Right atrium auricular region (tissue), 2 donors: Measurements from ENCODE around the gene DISC1. TPM values are rescaled to one million over a fixed set of nuclear protein-coding genes. Genes with fewer than 3 reads are reported as not detected.

ENCODE experiments used
- DNase-seq: peaks from one replicate; pipeline ENCODE4 v3.0.0-alpha.2; 2019; ENCODE audit warnings: low spot score
- H3K27ac ChIP-seq, 2 donors: fragments of 200-600 bp; sonication (generic); 1 replicate in 1 of 2; 2 replicates in 1 of 2; pipeline ENCODE4 v1.5.1; 2016 to 2019
- H3K27me3 ChIP-seq, 2 donors: fragments of 200-600 bp; sonication (generic); one replicate each; pipeline versions ENCODE4 v1.5.1 to v1.6.0; 2017 to 2019
- H3K36me3 ChIP-seq: fragments of 200-600 bp; sonication (generic); one replicate; pipeline ENCODE4 v1.5.1; 2016
- H3K4me1 ChIP-seq, 2 donors: fragments of 200-600 bp; sonication (generic); one replicate each; pipeline versions ENCODE4 v1.5.1 to v1.6.0; 2017 to 2019
- H3K4me3 ChIP-seq, 2 donors: fragments of 200-600 bp; sonication (generic); 1 replicate in 1 of 2; 2 replicates in 1 of 2; pipeline ENCODE4 v1.5.1; 2017 to 2019; ENCODE audit warnings: mild to moderate bottlenecking in 1 of 2, moderate library complexity in 1 of 2
- H3K9me3 ChIP-seq, 2 donors: fragments of 200-600 bp; sonication (generic); one replicate each; pipeline ENCODE4 v1.5.1; 2019
- total RNA-seq, 2 donors: library from RNA; depleted of rRNA; stranded (reverse); fragments of >200 nt; gene quantifications; one replicate each; pipeline ENCODE4 v1.1.0, GENCODE V29; 2016
- TF ChIP-seq, protein P1 (sequence below), 2 donors: fragments of 200-600 bp; sonication (generic); IDR thresholded peaks; one replicate each; pipeline ENCODE4 v1.5.1; 2019; ENCODE audit warnings: antibody characterized with exemption in 2 of 2

DISC1 gene
- total RNA-seq, 2 donors from 2014 or later = 1.8 to 5.3 TPM

DNA sequence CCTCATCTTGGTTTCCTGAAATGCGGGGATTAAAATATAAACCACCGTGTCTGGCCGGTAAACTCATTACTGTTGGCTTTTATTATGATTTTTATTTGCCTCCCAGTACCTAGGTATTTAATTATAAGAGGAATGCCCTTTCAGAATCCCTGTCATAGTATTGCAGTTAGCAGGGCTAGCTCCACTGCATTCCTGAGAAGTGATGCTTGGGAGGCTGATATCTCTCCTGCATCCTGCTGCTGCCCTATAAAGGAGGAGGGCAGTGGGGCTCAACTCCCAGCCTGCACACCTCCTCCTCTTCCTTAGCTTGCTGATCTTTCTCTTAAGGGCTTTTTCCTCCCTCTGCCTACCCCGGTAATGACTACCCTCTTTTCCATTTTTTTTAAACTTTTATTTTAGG lies 19.9 kb upstream of the DISC1 start:
- Histone ChIP-seq H3K36me3 (no peaks in the 10 kb centered on the region), H3K4me3 (no peak overlapping the region), H3K4me1 (peaks cover 0 to 14% of the 10 kb centered on the region in 2 donors), H3K27ac (no peak overlapping the region), H3K9me3 (no peaks in the 10 kb centered on the region), H3K27me3 (no peaks in the 10 kb centered on the region)
- TF ChIP-seq, protein P1, sequence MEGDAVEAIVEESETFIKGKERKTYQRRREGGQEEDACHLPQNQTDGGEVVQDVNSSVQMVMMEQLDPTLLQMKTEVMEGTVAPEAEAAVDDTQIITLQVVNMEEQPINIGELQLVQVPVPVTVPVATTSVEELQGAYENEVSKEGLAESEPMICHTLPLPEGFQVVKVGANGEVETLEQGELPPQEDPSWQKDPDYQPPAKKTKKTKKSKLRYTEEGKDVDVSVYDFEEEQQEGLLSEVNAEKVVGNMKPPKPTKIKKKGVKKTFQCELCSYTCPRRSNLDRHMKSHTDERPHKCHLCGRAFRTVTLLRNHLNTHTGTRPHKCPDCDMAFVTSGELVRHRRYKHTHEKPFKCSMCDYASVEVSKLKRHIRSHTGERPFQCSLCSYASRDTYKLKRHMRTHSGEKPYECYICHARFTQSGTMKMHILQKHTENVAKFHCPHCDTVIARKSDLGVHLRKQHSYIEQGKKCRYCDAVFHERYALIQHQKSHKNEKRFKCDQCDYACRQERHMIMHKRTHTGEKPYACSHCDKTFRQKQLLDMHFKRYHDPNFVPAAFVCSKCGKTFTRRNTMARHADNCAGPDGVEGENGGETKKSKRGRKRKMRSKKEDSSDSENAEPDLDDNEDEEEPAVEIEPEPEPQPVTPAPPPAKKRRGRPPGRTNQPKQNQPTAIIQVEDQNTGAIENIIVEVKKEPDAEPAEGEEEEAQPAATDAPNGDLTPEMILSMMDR (IDR thresholded peaks at IDR 0.05) = no peak
- DNase-seq = no peak

DNA sequence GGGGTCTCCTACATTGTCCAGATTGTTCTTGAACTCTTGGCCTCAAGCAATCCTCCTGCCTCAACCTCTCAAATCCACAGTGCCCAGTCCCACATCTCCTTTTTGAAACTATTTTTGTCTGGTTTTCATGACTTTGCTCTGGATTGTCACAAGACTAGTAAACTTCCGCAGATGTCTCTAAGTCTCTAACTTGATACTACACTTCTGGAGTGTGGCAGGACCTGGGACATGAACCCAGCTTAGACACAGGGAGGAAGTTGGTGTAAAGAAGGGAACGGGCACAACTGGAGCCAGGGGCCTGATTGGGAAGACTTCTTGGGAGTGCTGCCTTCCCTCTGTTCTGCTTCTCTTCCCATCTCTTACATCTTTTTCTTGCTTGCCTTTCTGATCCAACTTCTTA lies 16.2 kb upstream of the DISC1 start:
- Histone ChIP-seq H3K27me3 (no peaks in the 10 kb centered on the region), H3K27ac (no peak overlapping the region), H3K4me1 (no peaks in the 10 kb centered on the region), H3K36me3 (no peaks in the 10 kb centered on the region), H3K4me3 (no peak overlapping the region), H3K9me3 (no peaks in the 10 kb centered on the region)
- DNase-seq = no peak
- TF ChIP-seq, protein P1 (IDR thresholded peaks at IDR 0.05) = no peak

DNA sequence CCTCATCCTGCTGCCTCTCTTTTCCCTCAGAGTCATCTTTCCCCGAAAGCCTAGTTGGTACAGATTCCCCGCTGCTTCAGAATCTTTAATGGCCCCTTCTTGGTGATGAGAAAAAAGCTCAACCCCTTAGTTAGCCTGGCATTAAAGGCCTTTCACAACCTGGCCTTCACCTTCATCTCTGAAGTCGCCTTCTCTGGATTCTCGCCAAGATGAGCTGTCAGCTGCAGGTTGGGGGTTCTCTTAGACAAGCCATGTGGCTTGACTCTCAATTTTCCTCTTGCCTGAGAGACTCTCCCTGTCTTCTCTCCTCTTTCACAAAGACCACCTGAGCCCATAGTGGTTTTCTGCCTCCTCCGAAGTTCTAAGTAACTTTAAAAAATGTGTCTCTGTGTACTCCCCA lies 15.5 kb upstream of the DISC1 start:
- no peaks in the 10 kb centered on the region for H3K27me3 ChIP-seq
- H3K4me1 ChIP-seq = no peaks in the 10 kb centered on the region
- TF ChIP-seq, protein P1 (IDR thresholded peaks at IDR 0.05) = no peak
- no peak overlapping the region for H3K4me3 ChIP-seq
- DNase-seq = no peak
- H3K9me3 ChIP-seq = no peaks in the 10 kb centered on the region
- no peaks in the 10 kb centered on the region for H3K36me3 ChIP-seq
- H3K27ac ChIP-seq = no peak overlapping the region

DNA sequence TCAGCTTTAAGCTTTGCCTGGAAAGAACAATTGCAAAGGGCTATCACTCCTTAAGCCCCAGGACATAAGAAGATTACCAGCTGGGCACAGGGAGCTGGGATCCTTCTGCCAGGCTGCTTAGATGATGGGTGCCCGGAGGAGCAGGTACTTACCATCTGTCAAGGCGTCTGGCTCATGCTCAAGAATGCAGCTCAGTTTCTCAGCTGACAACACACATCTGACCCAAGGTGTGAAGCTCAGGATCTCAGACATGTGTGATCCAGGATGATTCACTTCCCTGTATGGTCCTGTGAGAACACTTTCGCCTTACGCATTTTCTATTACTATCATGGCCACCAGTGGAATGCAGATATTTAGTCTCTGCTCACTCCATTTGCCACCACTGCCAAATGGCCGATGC lies 14.7 kb upstream of the DISC1 start:
- no peak for DNase-seq
- no peaks in the 10 kb centered on the region for H3K9me3 ChIP-seq
- no peak overlapping the region for H3K27ac ChIP-seq
- no peaks in the 10 kb centered on the region for H3K4me1 ChIP-seq
- TF ChIP-seq, protein P1 (IDR thresholded peaks at IDR 0.05) = no peak
- no peak overlapping the region for H3K4me3 ChIP-seq
- H3K27me3 ChIP-seq = no peaks in the 10 kb centered on the region
- H3K36me3 ChIP-seq = no peaks in the 10 kb centered on the region

DNA sequence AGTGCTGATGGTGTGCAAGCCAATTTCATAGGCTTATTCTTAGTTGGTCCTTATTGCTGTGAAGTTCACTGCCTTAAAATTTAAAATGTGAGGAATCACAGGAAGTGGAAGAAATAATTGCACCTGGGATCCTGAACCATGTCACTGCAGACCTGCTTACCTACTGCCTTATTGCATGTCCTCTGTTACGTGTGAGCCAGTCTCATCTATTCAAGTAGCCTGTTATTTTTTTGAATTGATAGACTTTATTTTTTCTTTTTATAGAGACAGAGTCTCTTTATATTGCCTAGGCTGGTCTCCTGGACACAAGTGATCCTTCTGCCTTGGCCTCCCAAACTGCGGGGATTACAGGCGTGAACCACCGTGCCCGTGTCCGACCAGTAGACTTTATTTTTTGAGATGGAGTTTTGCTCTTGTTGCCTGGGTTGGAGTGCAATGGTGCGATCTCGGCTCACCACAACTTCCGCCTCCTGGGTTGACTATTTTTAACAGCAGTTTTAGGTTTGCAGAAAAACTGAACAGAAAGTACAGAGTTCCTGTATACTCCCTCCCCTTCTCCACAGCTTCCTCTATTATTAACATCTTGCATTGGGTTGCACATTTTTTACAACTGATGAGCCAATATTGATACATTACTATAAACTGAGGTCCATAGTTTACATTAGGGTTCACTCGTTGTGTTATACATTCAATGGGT lies 14.0 kb upstream of the DISC1 start:
- TF ChIP-seq, protein P1 (IDR thresholded peaks at IDR 0.05) = no peak
- Histone ChIP-seq H3K9me3 (no peaks in the 10 kb centered on the region), H3K27ac (no peak overlapping the region), H3K4me1 (no peaks in the 10 kb centered on the region), H3K36me3 (no peaks in the 10 kb centered on the region), H3K4me3 (no peak overlapping the region), H3K27me3 (no peaks in the 10 kb centered on the region)
- no peak for DNase-seq
